HG03457 (cell line): ENCODE data around the gene PCBP3.
"Not testable (repeated sequence)": the region's sequence is repeated elsewhere in the genome, so short reads cannot be mapped to it uniquely, and the experiment has no call there.

ENCODE experiments used
- ATAC-seq: cut with Tn5 transposase; IDR thresholded peaks from one replicate; pipeline ENCODE4 v1.9.1; 2021; ENCODE audit warnings: moderate number of reproducible peaks; ENCODE audit not compliant: unreplicated experiment

PCBP3 gene

DNA sequence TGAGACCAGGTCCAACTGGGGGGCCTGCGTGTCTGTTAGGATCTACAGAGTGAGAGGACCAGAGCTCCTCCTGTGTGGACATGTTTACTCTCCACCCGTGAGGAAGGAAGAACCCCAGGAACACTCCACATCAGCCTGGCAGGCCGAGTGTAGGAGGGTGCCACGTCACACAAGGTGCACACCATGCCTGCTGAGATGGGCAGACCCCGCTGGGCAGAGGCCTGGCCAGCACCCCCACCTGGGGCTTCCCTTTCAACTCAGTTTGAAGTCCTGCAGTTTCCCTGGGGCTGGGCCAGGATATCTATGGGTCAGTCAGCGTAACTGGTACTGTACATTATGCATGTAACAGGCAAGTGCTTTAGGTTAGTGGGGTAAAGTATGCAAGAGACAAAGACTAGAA, 30.1 kb upstream of the PCBP3 start:
- no peak for ATAC-seq

DNA sequence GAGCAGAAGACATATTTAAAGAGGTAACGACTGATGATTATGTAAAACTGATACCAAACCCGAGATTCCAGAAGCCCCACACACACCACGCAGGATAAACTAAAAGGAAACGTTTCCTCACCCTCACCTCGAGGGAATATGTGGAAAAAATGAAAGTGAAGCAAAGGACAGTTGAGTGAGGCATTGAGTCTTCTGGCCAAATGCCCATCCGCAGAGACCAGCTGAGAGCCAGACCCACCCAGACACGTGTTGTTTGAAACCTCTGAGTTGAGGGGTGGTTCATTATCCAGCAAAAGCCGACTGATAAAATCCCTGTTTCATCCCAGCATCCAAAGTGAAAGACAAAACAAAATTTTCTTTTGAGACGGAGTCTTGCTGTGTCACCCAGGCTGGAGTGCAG, 29.6 kb upstream of the PCBP3 start:
- no peak for ATAC-seq

DNA sequence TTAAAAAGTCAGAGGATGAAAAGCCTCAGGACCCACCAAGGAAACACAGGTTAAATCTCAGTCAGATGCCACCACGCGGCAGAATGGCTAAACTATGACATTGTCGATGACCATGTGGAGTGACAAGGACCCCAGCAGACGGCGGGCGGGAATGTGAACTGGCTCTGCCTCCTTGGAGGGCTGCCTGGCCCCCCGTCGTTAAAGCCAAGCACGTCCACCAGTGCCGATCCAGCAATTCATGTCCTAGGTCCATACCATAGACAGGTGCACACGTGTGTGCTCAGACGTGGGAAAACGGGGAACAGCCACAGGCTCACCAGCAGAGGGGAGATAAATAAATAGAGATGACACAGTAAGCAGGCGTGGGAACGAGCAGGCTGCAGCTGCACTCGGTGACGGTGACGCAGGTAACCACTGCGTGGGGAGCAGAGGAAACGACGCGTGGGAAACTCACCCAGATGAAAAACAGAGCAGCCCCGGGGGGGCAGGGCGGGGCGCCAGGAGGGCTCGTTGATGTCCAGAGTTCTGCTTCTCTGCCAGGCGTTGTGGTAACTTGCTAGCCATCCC, 28.3 kb upstream of the PCBP3 start:
- ATAC-seq: no peak

DNA sequence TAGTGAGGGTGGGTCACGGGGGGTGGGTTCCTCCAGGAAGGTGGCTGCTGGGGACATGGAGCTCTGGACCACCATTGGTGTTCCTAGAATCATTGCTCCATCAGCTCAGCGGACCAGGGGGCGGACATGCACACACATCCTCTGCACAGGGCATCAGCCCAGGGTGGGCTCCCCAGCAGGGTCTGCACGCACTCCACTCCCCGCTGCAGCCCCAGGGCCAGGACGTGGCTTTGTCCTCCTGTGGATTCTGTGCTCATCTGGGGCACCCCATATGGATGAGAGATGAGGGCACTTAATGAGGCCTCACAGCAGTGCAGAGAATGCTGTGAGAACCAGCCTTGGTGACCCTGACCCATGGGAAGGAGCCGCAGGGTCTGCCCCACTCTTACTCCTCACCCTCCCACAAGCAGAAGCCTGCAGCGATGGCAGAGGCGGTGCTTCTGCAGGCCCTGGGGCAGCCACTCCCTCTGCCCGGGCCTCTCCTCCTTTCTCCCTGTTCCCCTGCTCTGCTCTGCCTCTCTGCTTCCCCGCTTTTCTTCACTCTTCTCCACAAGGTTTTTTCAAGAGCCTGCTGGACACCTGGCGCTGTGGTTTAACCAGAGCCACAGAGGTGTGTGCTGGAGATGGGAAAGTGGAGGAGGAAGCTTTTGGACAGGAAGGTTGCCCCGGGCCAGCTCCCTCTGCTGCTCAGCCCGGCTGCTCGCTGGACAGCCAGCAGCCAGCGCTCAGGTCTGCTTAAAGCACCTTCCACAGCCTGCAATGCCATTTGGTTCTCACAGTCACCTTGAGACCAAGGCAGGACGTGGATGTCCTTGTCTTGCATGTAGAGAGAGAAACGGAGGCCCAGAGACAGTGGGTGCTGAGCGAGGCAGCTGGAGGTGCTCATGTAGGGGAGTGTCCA, 26.3 kb upstream of the PCBP3 start:
- no peak for ATAC-seq

DNA sequence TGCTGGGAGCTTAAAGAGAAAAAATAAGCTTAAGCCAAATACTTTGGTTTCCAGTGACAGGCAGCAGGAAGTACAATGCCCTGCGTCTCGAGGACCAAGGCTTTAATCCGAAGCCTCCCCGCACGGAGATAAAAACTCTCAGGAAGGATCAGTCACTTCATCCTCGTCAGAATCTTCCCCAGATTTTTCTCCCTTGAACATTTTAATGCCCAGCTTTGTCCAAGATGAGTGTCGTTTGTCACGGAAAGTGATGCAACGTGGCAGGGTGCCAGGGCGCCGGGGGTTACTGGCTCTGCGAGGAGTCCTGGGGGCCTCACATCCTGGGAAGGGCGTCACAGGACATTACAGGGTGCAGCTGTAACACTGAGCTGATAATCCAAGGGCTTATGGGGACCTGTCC, 25.2 kb upstream of the PCBP3 start:
- no peak for ATAC-seq

DNA sequence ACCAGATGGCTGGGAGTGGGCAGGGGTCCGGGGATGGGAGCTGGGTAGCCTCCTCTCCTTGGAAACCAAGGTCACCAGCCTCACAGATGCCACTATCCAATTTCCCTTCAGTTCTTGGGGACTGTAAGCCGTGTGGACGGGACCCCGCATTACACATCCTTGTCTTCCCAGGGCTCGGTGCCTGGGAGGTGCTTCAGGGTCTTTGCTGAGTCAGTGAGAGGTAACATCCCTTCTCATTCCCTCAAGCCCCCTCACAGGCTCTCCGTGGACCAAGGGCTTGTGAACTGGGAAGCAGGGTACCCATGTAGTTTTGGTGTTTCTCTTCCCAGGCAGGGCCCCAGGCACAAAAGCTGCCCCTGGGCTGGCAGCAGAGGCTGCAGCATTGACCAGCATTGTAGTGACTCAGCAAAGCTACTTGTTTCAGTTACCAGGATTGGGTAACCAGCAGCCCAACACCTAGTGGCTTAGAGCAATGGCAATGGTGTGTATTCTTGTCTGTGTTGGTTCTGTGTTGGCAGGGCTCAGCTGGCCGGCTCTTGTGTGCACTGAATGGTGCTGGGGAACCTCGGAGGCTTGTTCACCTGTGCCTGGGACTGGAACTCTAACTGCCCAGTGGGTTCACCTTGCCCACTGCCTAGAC, 24.6 kb upstream of the PCBP3 start:
- ATAC-seq: no peak

DNA sequence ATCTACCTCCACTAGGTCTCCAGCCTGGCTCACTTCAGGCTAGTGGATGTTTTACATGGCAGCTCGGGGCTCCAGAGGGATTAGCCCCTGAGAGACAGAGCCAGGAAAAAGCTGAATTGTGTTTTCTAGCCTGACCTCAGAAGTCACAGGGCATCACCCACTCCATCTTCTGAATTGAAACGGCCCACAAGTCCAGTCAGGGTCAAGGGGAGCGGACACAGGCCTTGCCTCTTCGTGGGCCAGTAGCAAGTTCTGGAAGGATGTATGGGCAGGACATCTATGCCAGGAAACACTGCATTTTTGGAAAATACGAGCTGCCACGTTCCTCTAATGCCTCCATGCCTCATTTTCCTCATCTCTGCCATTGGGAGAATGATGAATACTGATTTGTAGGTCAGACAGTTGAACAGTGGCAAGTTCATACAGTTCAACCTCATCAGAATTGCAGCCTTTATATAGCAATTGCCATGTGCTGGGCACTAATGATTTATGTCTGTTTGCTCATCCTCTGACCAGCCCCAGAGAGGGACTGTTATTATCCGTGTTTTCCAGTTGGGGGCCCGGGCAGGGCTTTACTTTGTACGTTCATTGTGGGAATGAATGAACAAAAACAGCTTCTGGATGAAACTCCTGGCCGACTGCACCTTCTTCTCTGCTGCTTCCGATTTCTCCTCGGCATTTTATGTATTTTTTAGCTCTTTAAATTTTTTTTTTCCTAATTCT, 23.2 kb upstream of the PCBP3 start:
- no peak for ATAC-seq

DNA sequence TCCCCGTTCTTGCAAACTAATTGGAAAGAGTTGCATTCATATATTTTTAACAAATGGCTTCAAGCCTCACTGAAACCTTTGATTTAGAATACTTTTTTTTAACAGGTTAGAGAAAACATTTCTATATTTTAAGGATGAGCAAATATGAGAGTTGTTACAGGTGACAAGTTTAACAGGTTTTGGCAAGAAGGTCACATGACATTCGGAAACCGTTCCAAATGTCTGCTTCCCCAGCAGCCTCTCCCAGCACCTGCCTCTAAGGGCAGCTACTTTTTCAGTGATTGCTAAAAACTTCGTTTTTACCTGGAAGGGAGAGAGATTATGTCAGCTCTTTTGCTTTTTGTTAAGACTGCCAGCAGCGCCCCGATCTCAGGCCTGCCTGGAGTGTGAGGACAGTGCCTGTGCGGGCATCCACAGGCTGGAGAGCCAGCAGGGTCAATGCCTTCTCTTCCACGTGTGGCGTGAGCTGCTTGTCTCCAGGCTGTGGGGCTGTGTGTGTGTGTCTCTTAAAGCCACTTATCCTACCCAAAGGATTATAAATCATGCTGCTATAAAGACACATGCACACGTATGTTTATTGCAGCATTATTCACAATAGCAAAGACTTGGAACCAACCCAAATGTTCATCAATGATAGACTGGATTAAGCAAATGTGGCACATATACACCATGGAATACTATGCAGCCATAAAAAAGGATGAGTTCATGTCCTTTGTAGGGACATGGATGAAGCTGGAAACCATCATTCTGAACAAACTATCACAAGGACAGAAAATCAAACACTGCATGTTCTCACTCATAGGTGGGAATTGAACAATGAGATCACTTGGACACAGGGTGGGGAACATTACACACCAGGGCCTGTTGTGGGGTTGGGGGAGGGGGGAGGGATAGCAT, 21.8 kb upstream of the PCBP3 start:
- ATAC-seq: not testable (repeated sequence)

DNA sequence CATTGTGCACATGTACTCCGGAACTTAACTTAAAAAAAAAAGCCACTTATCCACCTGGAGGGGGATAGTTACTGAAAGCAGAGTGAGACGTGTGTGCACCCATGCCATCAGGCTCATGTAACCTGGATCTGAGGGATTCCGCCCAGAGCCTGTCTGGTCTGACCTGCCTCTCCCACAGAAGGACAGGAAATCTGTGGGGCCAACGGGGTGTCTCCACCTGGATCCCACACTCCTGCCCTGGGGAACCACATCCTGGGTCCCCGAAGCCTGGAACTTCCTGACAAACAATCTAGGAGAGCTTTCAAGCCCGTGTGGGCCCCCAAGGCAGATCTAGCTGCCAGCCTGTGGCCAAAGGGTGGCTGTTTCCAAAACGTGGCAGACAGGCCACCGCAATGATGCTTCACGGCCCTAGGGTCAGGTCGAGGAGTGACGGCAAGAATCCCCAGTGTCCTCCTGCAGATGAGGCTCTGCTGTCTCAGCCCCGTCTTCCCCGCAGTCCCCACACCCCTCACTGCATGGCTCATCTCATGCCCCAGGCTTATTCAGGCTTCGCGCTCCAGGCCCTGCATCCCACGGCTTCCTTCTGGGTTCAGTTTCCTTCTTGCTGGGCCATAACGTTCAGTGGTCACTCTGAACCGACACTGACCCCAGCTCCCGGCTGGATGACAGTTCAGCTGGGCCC, 21.0 kb upstream of the PCBP3 start:
- ATAC-seq: no peak

DNA sequence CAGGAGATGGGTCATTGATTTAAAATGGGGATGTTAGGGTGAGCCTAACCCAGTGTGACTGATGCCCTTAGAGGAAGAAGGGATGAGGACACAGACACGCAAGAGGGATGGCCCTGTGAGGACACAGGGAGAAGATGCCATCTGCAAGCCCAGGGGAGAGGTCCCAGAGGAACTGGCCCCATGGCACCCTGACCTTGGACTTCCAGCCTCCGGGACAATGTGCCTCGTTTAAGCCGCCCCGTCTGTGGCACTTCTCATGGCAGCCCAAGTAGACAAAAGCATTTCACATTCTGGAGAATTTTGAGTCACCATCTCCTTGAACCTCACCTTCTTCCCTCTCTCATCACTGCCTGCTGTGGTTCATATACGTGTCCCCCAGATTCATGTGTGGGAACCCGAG, 20.1 kb upstream of the PCBP3 start:
- ATAC-seq: no peak

DNA sequence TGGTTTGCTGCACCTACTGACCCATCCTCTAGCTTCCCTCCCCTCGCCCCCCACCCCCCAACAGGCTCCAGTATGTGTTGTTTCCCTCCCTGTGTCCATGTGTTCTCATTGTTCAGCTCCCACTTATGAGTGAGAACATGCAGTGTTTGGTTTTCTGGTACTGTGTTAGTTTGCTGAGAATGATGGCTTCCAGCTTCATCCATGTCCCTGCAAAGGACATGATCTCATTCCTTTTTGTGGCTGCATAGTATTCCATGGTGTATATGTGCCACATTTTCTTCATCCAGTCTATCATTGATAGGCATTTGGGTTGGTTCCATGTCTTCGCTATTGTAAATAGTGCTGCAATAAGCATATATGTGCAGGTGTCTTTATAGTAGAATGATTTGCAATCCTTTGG, 17.4 kb upstream of the PCBP3 start:
- not testable (repeated sequence) for ATAC-seq

DNA sequence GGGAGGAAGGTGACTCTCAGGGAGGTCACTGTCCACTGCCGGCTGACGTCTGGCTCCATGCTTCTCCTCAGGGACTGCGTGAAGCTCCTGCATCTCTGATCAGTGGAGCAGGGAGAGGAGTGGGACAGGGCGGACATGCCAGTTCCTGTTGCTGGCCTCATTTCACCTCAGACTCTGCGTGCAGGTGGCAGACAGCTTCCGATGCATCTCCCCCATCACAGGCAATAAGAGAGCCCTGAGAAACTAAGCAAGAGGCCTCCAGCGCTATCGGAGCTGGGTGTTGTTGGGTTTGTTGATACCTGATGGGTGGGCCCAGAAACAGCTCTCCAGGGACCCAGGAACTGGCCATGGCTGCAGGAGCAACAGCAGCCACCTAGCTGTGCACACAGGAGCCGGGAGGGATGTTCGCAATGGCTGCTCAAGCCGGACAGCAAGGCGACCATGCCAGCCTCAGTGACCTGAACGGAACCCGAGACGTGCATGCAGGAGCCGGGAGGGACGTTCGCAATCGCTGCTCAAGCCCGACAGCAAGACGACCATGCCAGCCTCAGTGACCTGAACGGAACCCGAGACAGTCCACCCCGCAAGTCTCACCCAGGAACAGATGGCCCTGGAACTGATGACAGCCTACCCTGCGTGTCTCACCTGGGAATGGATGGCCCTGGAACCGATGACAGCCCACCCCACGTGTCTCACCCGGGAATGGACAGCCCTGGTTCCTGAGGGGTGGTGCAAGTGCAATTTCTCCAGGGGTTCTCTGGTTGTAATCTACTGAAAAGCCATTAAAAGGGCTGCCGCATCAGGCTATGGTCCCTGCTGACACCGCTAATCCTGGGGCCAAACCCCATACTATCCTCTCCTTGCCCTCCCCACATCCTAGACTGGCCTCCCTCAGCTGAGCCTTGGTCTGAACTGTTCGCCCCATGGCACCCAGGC, 14.2 kb upstream of the PCBP3 start:
- ATAC-seq: no peak

DNA sequence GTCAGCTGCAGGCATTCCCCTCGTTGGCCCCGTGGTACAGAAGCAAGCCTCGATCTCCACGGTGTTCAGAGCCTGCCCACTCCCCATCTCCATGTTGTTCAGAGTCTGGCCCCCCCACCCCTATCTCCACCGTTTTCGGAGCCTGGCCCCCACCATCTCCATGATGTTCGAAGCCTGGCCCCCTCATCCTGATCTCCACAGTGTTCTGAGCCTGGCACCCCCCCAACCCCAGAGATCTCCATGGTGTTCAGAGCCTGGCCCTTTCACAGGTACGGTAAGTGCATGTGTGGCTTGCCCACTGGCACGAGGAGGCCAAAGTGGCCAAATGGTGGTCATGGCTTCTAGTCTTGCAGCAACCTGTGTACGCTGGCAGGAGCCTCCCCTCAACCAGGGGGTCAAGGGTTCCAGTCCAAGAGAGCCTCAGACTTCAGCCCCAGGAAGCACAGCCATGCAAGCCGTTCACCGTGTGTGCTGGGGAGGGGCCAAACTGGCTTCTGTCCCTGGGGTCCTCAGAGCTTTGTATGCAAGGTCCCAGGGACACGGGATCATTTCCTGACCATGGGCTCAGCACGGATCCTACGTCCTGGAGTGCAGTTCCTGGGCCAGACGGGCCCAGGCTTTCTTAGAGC, 13.3 kb upstream of the PCBP3 start:
- no peak for ATAC-seq

DNA sequence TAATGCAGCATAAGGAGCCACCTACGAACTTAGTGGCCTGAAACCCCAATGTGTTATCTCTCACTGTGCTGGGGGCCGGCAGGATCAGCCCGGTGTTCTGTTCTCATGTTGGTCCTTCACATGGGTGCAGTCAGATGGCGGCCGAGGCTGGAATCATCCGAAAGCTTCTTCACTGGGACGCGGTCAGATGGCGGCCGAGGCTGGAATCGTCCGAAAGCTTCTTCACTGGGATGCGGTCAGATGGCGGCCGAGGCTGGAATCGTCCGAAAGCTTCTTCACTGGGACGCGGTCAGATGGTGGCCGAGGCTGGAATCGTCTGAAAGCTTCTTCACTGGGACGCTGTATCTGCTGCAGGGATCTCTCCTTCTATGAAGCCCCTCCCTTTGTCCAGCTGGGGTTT, 12.6 kb upstream of the PCBP3 start:
- ATAC-seq: no peak

DNA sequence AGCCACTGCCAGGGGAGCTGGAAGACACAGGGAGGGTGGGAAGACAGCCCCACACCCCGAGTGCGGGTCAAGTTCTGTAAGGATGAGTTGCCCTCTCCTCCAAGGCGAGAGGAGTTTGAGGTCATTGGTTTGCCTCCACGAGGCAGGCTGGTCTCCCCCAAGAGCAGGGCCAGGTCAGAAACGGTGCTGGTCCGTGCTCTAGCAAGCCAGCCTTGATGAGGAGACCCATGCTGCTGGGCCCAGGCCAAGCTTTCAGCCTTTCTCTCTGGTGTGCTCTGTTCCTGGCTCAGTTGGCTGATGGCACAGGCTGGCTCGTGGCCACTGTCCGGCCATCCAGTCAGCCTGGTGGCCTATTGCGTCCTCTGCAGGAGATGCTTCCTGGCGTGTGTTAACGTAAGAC, 12.0 kb upstream of the PCBP3 start:
- ATAC-seq: no peak

DNA sequence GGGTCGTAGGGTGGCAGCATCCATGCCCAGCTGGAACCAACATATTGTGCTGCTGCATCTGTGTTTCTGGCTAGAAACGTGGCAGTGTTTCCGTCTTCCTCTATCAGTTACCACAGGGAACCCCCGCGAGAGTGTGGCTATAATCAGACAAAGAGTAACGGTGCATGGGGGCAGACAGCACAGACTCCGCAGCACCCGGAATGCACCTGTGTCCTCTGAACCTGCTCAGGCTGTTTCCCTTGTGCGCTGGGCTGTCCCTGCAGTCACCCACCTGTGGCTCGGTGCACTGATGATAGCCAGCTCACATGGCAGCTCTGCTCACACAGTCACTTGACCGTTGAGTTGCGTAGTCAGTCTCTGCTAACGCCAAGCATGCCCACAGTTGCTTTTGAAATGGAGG, 11.4 kb upstream of the PCBP3 start:
- ATAC-seq: no peak

DNA sequence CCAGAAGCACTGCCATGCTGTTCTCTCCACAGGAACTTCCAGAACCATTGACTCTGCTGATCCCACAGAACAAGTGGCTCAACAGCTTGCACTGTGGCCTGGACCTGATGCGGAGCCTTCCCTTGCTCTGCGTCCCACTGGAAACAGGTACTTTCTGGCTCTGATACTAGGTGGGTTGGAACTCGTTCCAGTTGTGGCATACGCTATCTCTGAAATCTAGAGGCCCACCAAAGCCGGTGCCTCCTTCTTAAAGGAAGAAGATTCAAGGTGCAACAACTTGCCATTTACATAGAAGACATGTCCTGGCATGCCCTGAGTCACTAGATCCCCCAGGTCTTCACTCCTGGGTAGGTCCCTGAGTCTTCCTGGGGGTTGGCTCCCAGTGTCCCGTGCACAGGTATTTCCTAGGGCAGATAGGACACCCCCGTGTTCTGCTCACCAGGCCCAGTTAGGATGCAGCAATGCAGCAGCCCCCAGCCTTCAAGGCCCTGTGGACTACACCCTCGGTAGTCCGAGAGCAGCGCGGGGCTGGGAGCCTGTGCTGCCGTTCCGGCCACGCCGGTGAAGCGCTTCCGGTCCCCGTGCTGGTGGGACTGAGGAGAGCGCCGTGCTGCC, 10.8 kb upstream of the PCBP3 start:
- ATAC-seq: no peak
